GM12875 (cell line): ENCODE measurements around the gene DUSP9.

Experiments used
- H3K4me3 ChIP-seq: one replicate; pipeline ENCODE4 v1.5.1; 2011; ENCODE audit warnings: low read depth, low read length, control low read depth
- CTCF ChIP-seq: IDR thresholded peaks from 2 replicates; pipeline ENCODE4 v1.5.1; 2011; ENCODE audit warnings: low read depth, mild to moderate bottlenecking, control low read depth, inconsistent platforms, low read length, moderate library complexity, borderline replicate concordance; ENCODE audit not compliant: insufficient read depth

DUSP9 gene

GRCh38 chrX:153628129-153628528 is 18.9 kb upstream of the DUSP9 start:
- H3K4me3 ChIP-seq: no peak overlapping the region
- no peak for TF ChIP-seq CTCF

GRCh38 chrX:153628665-153629064 is 18.3 kb upstream of the DUSP9 start:
- TF ChIP-seq CTCF: no peak
- H3K4me3 ChIP-seq: no peak overlapping the region

GRCh38 chrX:153631346-153631745 is 15.7 kb upstream of the DUSP9 start:
- H3K4me3 ChIP-seq: no peak overlapping the region
- no peak for TF ChIP-seq CTCF

GRCh38 chrX:153631907-153632594 is 15.0 kb upstream of the DUSP9 start:
- no peak for TF ChIP-seq CTCF
- H3K4me3 ChIP-seq: no peak overlapping the region

- H3K4me3 ChIP-seq: no peak overlapping the region
- no peak for TF ChIP-seq CTCF
Observed at GRCh38 chrX:153632595-153632946, 14.4 kb upstream of the DUSP9 start.

GRCh38 chrX:153633048-153633447 is 14.0 kb upstream of the DUSP9 start:
- TF ChIP-seq CTCF: no peak
- no peak overlapping the region for H3K4me3 ChIP-seq

- TF ChIP-seq CTCF: no peak
- no peak overlapping the region for H3K4me3 ChIP-seq
Observed at GRCh38 chrX:153633607-153634180, 13.3 kb upstream of the DUSP9 start.
